OCI-LY3 (cell line): ENCODE measurements around the gene ALDH1B1.

ENCODE experiments used
- H2AFZ ChIP-seq: fragments of 200-600, 300-600 bp; shearing (Covaris generic); 2 replicates; pipeline ENCODE4 v1.6.0; 2014; ENCODE audit warnings: antibody characterized with exemption, low read depth, low read length
- H3K27ac ChIP-seq: fragments of 200-600, 300-600 bp; sonication (generic); 2 replicates; pipeline ENCODE4 v1.5.1; 2014; ENCODE audit warnings: mild to moderate bottlenecking, low read length, moderate library complexity, mixed read lengths
- H3K27me3 ChIP-seq: fragments of 200-600, 300-600 bp; sonication (generic); 2 replicates; pipeline ENCODE4 v1.6.1; 2014; ENCODE audit warnings: low read depth, low read length, mixed read lengths
- H3K36me3 ChIP-seq: fragments of 200-600, 300-600 bp; sonication (generic); replicated peaks from 2 replicates; pipeline ENCODE3; 2014; ENCODE audit warnings: low read depth, low read length, mixed read lengths
- H3K4me1 ChIP-seq: fragments of 300-600, 200-600 bp; sonication (generic); 2 replicates; pipeline ENCODE4 v1.6.1; 2014; ENCODE audit warnings: low read length, mixed read lengths
- H3K4me2 ChIP-seq: fragments of 200-600, 300-600 bp; sonication (generic); 2 replicates; pipeline ENCODE4 v1.6.1; 2014; ENCODE audit warnings: low read length, mixed read lengths
- H3K4me3 ChIP-seq: fragments of 300-600, 200-600 bp; sonication (generic); 2 replicates; pipeline ENCODE4 v1.5.1; 2014; ENCODE audit warnings: antibody characterized with exemption, mild to moderate bottlenecking, low read length, moderate library complexity
- H3K79me2 ChIP-seq: fragments of 300-600, 200-600 bp; shearing (Covaris generic); 2 replicates; pipeline ENCODE4 v1.6.1; 2014; ENCODE audit warnings: mild to moderate bottlenecking, low read length, mixed read lengths
- H3K9ac ChIP-seq: fragments of 300-600, 200-600 bp; shearing (Covaris generic); 2 replicates; pipeline ENCODE4 v1.6.0; 2014; ENCODE audit warnings: mild to moderate bottlenecking, low read length, moderate library complexity
- H3K9me3 ChIP-seq: fragments of 200-600, 300-600 bp; shearing (Covaris generic); 2 replicates; pipeline ENCODE4 v1.6.1; 2014; ENCODE audit warnings: low read length, mixed read lengths; ENCODE audit not compliant: insufficient read depth
- H4K20me1 ChIP-seq: fragments of 200-600, 300-600 bp; sonication (generic); 2 replicates; pipeline ENCODE4 v1.6.1; 2016; ENCODE audit warnings: low read length, mixed read lengths; ENCODE audit not compliant: insufficient read depth
- EZH2phosphoT487 ChIP-seq: fragments of 200-600 bp; shearing (Covaris generic); IDR thresholded peaks from 2 replicates; pipeline ENCODE4 v1.6.1; 2018; ENCODE audit warnings: antibody characterized with exemption, mixed run types, low read depth
- TF ChIP-seq, protein P1 (sequence below): fragments of 200-600, 300-600 bp; sonication (generic); IDR thresholded peaks from 2 replicates; pipeline ENCODE4 v1.5.1; 2014; ENCODE audit warnings: antibody characterized with exemption, low read length, low read depth

Gene ALDH1B1

DNA sequence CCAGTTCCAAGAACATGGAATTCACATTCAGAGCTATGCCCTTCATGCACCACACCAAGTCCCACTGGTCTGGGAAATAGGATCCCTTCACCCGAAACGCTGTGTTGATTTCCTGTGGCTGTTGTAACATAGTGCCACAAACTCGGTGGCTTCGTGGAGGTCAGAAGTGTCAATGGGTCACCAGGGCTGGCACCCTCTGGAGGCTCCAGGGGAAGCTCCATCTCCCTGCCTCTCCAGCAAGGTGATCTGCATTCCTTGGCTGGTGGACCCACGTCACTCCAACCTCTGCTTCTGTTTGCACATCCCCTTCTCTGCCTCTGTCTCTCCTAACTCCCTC, 28.9 kb upstream of the ALDH1B1 start:
- no peak overlapping the region for H3K27ac ChIP-seq
- H3K4me3 ChIP-seq = no peak overlapping the region
- H3K4me1 ChIP-seq = no peaks in the 10 kb centered on the region
- H3K9ac ChIP-seq = no peak overlapping the region
- 0 out of 2 replicates have a peak, but pooled peaks cover 3% of the 10 kb centered on the region for H3K27me3 ChIP-seq
- no peaks in the 10 kb centered on the region for H3K79me2 ChIP-seq
- H3K9me3 ChIP-seq = no peaks in the 10 kb centered on the region
- no peak for TF ChIP-seq EZH2phosphoT487
- TF ChIP-seq, protein P1, sequence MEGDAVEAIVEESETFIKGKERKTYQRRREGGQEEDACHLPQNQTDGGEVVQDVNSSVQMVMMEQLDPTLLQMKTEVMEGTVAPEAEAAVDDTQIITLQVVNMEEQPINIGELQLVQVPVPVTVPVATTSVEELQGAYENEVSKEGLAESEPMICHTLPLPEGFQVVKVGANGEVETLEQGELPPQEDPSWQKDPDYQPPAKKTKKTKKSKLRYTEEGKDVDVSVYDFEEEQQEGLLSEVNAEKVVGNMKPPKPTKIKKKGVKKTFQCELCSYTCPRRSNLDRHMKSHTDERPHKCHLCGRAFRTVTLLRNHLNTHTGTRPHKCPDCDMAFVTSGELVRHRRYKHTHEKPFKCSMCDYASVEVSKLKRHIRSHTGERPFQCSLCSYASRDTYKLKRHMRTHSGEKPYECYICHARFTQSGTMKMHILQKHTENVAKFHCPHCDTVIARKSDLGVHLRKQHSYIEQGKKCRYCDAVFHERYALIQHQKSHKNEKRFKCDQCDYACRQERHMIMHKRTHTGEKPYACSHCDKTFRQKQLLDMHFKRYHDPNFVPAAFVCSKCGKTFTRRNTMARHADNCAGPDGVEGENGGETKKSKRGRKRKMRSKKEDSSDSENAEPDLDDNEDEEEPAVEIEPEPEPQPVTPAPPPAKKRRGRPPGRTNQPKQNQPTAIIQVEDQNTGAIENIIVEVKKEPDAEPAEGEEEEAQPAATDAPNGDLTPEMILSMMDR = no peak
- no peak overlapping the region for H2AFZ ChIP-seq
- no peak overlapping the region for H3K4me2 ChIP-seq
- H3K36me3 ChIP-seq = no peaks in the 10 kb centered on the region
- H4K20me1 ChIP-seq = no peaks in the 10 kb centered on the region

GRCh38 chr9:38367898-38368297, 24.6 kb upstream of the ALDH1B1 start:
- no peak overlapping the region for H3K4me2 ChIP-seq
- H2AFZ ChIP-seq = no peak overlapping the region
- H3K9ac ChIP-seq = no peak overlapping the region
- H3K4me1 ChIP-seq = no peaks in the 10 kb centered on the region
- H3K9me3 ChIP-seq = no peaks in the 10 kb centered on the region
- no peaks in the 10 kb centered on the region for H3K79me2 ChIP-seq
- H3K27ac ChIP-seq = no peak overlapping the region
- peaks cover 14% of the 10 kb centered on the region for H3K27me3 ChIP-seq
- H3K4me3 ChIP-seq = no peak overlapping the region
- no peaks in the 10 kb centered on the region for H3K36me3 ChIP-seq
- no peaks in the 10 kb centered on the region for H4K20me1 ChIP-seq
- TF ChIP-seq, protein P1 = no peak
- TF ChIP-seq EZH2phosphoT487 = no peak

DNA sequence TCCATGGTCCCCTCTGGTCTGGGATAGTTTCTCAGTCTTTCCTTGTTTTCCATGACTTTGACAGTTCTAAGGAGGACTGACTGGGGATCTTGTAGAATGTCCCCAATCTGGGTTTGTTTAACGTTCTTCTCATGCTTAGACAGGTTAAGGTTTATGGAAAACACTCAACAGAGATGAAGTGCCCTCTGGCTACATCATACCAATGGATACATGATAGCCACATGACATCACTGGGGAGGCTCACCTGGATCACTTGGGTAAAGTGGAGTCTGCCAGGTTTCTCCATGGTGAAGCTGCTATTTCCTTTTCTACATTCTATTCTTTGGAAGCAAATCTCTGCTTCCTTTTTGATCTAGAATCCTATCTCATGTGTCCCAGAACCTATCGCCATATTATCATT, 23.8 kb upstream of the ALDH1B1 start:
- no peak overlapping the region for H3K27ac ChIP-seq
- H3K4me2 ChIP-seq = no peak overlapping the region
- no peaks in the 10 kb centered on the region for H4K20me1 ChIP-seq
- TF ChIP-seq, protein P1 = no peak
- no peak for TF ChIP-seq EZH2phosphoT487
- no peak overlapping the region for H2AFZ ChIP-seq
- H3K79me2 ChIP-seq = no peaks in the 10 kb centered on the region
- H3K4me1 ChIP-seq = peaks cover 2% of the 10 kb centered on the region; the same call in 1 of the 2 replicates
- no peak overlapping the region for H3K4me3 ChIP-seq
- H3K9me3 ChIP-seq = no peaks in the 10 kb centered on the region
- no peak overlapping the region for H3K9ac ChIP-seq
- peaks cover 19% of the 10 kb centered on the region for H3K27me3 ChIP-seq
- no peaks in the 10 kb centered on the region for H3K36me3 ChIP-seq

GRCh38 chr9:38370176-38370575, 22.3 kb upstream of the ALDH1B1 start:
- Histone ChIP-seq H3K27ac (no peak overlapping the region), H3K27me3 (peaks cover 20% of the 10 kb centered on the region), H3K9ac (no peak overlapping the region), H3K79me2 (no peaks in the 10 kb centered on the region), H3K4me2 (no peak overlapping the region), H4K20me1 (no peaks in the 10 kb centered on the region), H3K9me3 (no peaks in the 10 kb centered on the region), H3K36me3 (no peaks in the 10 kb centered on the region), H2AFZ (no peak overlapping the region), H3K4me1 (peaks cover 6% of the 10 kb centered on the region; the same call in 1 of the 2 replicates), H3K4me3 (no peak overlapping the region)
- no peak for TF ChIP-seq EZH2phosphoT487
- TF ChIP-seq, protein P1 = no peak
